CD4-positive, alpha-beta T cell treated with Interferon gamma for 1 hour (primary cell): ENCODE data around the gene KCNQ1OT1.

ENCODE experiments used
- DNase-seq: peaks from one replicate; pipeline ENCODE4 v3.0.0-alpha.2; 2020

The KCNQ1OT1 gene

GRCh38 chr11:2566223-2567025, 133.4 kb downstream of the KCNQ1OT1 start:
- no peak for DNase-seq

GRCh38 chr11:2565447-2566222, 134.2 kb downstream of the KCNQ1OT1 start:
- DNase-seq: no peak

- DNase-seq: no peak
Observed at GRCh38 chr11:2564588-2565425, 135.0 kb downstream of the KCNQ1OT1 start.

- no peak for DNase-seq
Observed at GRCh38 chr11:2564008-2564530, 135.7 kb downstream of the KCNQ1OT1 start.

- DNase-seq: no peak
Observed at GRCh38 chr11:2563213-2564007, 136.4 kb downstream of the KCNQ1OT1 start.

- DNase-seq: no peak
Observed at GRCh38 chr11:2562890-2563212, 136.9 kb downstream of the KCNQ1OT1 start.

GRCh38 chr11:2561696-2562581, 137.9 kb downstream of the KCNQ1OT1 start:
- no peak for DNase-seq

GRCh38 chr11:2559527-2560311, 140.1 kb downstream of the KCNQ1OT1 start:
- DNase-seq: no peak

- no peak for DNase-seq
Observed at GRCh38 chr11:2558861-2559526, 140.8 kb downstream of the KCNQ1OT1 start.

GRCh38 chr11:2558397-2558796, 141.4 kb downstream of the KCNQ1OT1 start:
- no peak for DNase-seq
